Measurements from ENCODE around the gene PGA3.
"Not testable (repeated sequence)": the region's sequence is repeated elsewhere in the genome, so short reads cannot be mapped to it uniquely, and the experiment has no call there.

DNA sequence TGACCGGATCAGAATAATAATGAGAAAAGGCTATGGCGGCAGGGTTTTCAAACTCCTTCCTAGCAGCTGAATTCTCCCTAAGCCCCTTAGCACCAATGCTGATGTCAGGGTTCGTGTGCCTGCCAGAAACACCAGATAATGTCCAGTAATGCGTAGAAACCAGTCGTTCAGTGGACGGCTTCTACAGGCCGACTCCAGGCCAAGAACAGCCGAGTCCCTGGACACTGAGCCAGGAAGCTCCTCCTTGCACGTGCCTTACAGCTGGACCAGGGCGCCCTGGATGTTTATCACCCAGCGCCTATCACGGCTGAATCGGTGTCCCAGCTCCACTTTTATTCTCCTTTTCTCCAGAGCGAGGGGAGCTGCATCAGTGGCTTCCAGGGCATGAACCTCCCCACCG lies 8.9 kb downstream of the PGA3 start:
- TF ChIP-seq, protein P1, sequence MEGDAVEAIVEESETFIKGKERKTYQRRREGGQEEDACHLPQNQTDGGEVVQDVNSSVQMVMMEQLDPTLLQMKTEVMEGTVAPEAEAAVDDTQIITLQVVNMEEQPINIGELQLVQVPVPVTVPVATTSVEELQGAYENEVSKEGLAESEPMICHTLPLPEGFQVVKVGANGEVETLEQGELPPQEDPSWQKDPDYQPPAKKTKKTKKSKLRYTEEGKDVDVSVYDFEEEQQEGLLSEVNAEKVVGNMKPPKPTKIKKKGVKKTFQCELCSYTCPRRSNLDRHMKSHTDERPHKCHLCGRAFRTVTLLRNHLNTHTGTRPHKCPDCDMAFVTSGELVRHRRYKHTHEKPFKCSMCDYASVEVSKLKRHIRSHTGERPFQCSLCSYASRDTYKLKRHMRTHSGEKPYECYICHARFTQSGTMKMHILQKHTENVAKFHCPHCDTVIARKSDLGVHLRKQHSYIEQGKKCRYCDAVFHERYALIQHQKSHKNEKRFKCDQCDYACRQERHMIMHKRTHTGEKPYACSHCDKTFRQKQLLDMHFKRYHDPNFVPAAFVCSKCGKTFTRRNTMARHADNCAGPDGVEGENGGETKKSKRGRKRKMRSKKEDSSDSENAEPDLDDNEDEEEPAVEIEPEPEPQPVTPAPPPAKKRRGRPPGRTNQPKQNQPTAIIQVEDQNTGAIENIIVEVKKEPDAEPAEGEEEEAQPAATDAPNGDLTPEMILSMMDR (IDR thresholded peaks at IDR 0.05; ENCODE audit: insufficient read depth, low read length) = not testable (repeated sequence)
- TF ChIP-seq, protein P2, sequence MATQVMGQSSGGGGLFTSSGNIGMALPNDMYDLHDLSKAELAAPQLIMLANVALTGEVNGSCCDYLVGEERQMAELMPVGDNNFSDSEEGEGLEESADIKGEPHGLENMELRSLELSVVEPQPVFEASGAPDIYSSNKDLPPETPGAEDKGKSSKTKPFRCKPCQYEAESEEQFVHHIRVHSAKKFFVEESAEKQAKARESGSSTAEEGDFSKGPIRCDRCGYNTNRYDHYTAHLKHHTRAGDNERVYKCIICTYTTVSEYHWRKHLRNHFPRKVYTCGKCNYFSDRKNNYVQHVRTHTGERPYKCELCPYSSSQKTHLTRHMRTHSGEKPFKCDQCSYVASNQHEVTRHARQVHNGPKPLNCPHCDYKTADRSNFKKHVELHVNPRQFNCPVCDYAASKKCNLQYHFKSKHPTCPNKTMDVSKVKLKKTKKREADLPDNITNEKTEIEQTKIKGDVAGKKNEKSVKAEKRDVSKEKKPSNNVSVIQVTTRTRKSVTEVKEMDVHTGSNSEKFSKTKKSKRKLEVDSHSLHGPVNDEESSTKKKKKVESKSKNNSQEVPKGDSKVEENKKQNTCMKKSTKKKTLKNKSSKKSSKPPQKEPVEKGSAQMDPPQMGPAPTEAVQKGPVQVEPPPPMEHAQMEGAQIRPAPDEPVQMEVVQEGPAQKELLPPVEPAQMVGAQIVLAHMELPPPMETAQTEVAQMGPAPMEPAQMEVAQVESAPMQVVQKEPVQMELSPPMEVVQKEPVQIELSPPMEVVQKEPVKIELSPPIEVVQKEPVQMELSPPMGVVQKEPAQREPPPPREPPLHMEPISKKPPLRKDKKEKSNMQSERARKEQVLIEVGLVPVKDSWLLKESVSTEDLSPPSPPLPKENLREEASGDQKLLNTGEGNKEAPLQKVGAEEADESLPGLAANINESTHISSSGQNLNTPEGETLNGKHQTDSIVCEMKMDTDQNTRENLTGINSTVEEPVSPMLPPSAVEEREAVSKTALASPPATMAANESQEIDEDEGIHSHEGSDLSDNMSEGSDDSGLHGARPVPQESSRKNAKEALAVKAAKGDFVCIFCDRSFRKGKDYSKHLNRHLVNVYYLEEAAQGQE (IDR thresholded peaks at IDR 0.05; ENCODE audit: insufficient replicate concordance, low read depth) = not testable (repeated sequence)
- not testable (repeated sequence) for TF ChIP-seq POLR2AphosphoS5 (IDR thresholded peaks at IDR 0.05; ENCODE audit: low read depth); SPI1 (IDR thresholded peaks at IDR 0.05; ENCODE audit: borderline replicate concordance, low read depth)

All from HL-60 (cell line).